Heart left ventricle (tissue), 16 donors: ENCODE data around the gene AMPD3. TPM values are rescaled to one million over a fixed set of nuclear protein-coding genes. Genes with fewer than 3 reads are reported as not detected.
"Not testable (repeated sequence)": the region's sequence is repeated elsewhere in the genome, so short reads cannot be mapped to it uniquely, and the experiment has no call there.

Experiments used
- ATAC-seq, 4 donors: fragments of 200-7000 bp; cut with Tn5 transposase; one replicate each; pipeline ENCODE4 v1.9.1; 2020 to 2022; ENCODE audit warnings: moderate library complexity in 4 of 4, mild to moderate bottlenecking in 3 of 4, moderate number of reproducible peaks in 1 of 4
- DNase-seq, 5 donors: peaks; one replicate each; pipeline ENCODE4 v3.0.0-alpha.2; 2020
- H3K27ac ChIP-seq, 12 donors: fragments of 200-600 bp; sonication (generic) in 4 of 12; one replicate each; pipeline versions ENCODE4 v1.5.0 to v1.8.0; 2016 to 2022; ENCODE audit warnings: mild to moderate bottlenecking in 2 of 12
- H3K27me3 ChIP-seq, 9 donors: fragments of 200-600 bp; sonication (generic) in 2 of 9; one replicate each; pipeline versions ENCODE4 v1.5.1 to v1.8.0; 2016 to 2022; ENCODE audit warnings: mild to moderate bottlenecking in 3 of 9
- H3K36me3 ChIP-seq, 9 donors: fragments of 200-600 bp; sonication (generic) in 2 of 9; one replicate each; pipeline versions ENCODE4 v1.5.0 to v1.8.0; 2018 to 2022; ENCODE audit warnings: mild to moderate bottlenecking in 2 of 9
- H3K4me1 ChIP-seq, 12 donors: fragments of 200-600 bp; sonication (generic) in 4 of 12; one replicate each; pipeline versions ENCODE4 v1.5.0 to v1.8.0; 2016 to 2022; ENCODE audit warnings: mild to moderate bottlenecking in 3 of 12
- H3K4me3 ChIP-seq, 12 donors: fragments of 200-600 bp; sonication (generic) in 4 of 12; one replicate each; pipeline versions ENCODE4 v1.5.0 to v1.8.0; 2017 to 2022; ENCODE audit warnings: mild to moderate bottlenecking in 9 of 12, moderate library complexity in 4 of 12
- H3K9me3 ChIP-seq, 12 donors: fragments of 200-600 bp; sonication (generic) in 4 of 12; one replicate each; pipeline versions ENCODE4 v1.5.0 to v1.8.0; 2016 to 2022; ENCODE audit warnings: mild to moderate bottlenecking in 1 of 12
- CTCF ChIP-seq, 12 donors: fragments of 200-600 bp; sonication (generic) in 4 of 12; IDR thresholded peaks; one replicate each; pipeline versions ENCODE4 v1.5.0 to v1.8.0; 2018 to 2022; ENCODE audit warnings: antibody characterized with exemption in 12 of 12, mild to moderate bottlenecking in 5 of 12
- POLR2A ChIP-seq, 2 donors: fragments of 450-650 bp; IDR thresholded peaks; one replicate each; pipeline ENCODE4 v1.6.1; 2017; ENCODE audit warnings: antibody characterized with exemption in 2 of 2, mild to moderate bottlenecking in 2 of 2, moderate library complexity in 2 of 2
- WGBS, 4 donors: extraction: QIAGEN DNeasy Blood & Tissue Kit in 2 of 4; methylation state at CpG; one replicate each; pipeline versions ENCODE4 v1.1.5 to v1.1.7; 2013 to 2018; 5-methylcytosine and 5-hydroxymethylcytosine counted together
- intact Hi-C, 10 donors: fragments of 100-400 bp; cut with DNase I; formaldehyde crosslinking; loops; one replicate each; pipeline versions ENCODE4 v1.11.1 to v1.14.2; 2022
- polyA plus RNA-seq, 2 donors: library from polyadenylated mRNA; stranded (reverse); fragments of 200-250 nt; gene quantifications; one replicate each; pipeline ENCODE4 v1.2.3, GENCODE V29; 2013
- total RNA-seq, 9 donors: library from RNA; depleted of rRNA in 2 of 9; stranded (reverse); fragments of >200 nt in 2 of 9; fragmentation: NEBNext Ultra II Directional in 3 of 9; extraction: Animal tissue kit (Norgen Biotek cat#: 25700) in 3 of 9; gene quantifications; one replicate each; pipeline versions ENCODE4 v1.1.0 to v1.2.4, GENCODE V29; 2016 to 2023
- donor health status: ischemic (EF 13 %, LVEDD 7.1; RV severe dilation, severe dysfunction).
- donor health status: healthy with polysubstance abuse.
- donor health status: DM: no; HTN: yes; CAD: no.
- donor health status: DM: no; HTN: no; CAD: no.
- donor health status: ischemic (EF 25% LVEDD 6.9; RV normal size, moderate dysfunction).
- donor health status: ischemic (EF 25% LVEDD 5.7; RV mildly dilated, moderate dysfunction).
- donor health status: healthy.
- donor health status: DM: yes; HTN: yes; CAD: no.
- donor health status: ischemic (EF 35%, LVEDD 5.7; RV mildly dilated, moderate dysfunction).
- donor health status: nonischemic (EF 11% LVEDD 7.7; RV severe dilation, severe dysfunction).
- donor health status: DM: yes; HTN: yes; CAD: no.
- donor health status: PGD.
- donor health status: ischemic (EF 29% LVEDD 5.4; RV normal size, mild dysfunction).
- donor health status: nonischemic (EF 23%, LVEDD 6.1; RV moderate dilation, normal function).

Gene AMPD3
- total and polyA plus RNA-seq, 11 donors, result 1.0 to 16.8 (median 2.7) TPM

GRCh38 chr11:10436224-10436623 is 18.8 kb upstream of the AMPD3 start:
- H3K27me3 ChIP-seq, result no peaks in the 10 kb centered on the region
- H3K4me3 ChIP-seq, result no peak overlapping the region
- H3K9me3 ChIP-seq, result peaks cover 0 to 21% (median 0%) of the 10 kb centered on the region in 12 donors
- ATAC-seq, result peak in 2 of 4 donors; percentile 39 to 46
- H3K27ac ChIP-seq, result peak overlapping the region in 1 of 12 donors; percentile 77
- TF ChIP-seq CTCF (IDR thresholded peaks at IDR 0.05), result no peak
- TF ChIP-seq POLR2A (IDR thresholded peaks at IDR 0.05), result no peak
- DNase-seq, result no peak
- H3K4me1 ChIP-seq, result peaks cover 0 to 16% (median 0%) of the 10 kb centered on the region in 12 donors
- H3K36me3 ChIP-seq, result no peaks in the 10 kb centered on the region
- intact Hi-C loops, result no loop called here
- 44 to 65% (median 62%) methylated on average over 1 of the region's 1 CpG for WGBS, 4 donors

GRCh38 chr11:10436683-10437082 is 18.4 kb upstream of the AMPD3 start:
- H3K27ac ChIP-seq, result peak overlapping the region in 1 of 12 donors; percentile 77
- H3K4me3 ChIP-seq, intact Hi-C loops, H3K27me3 ChIP-seq, DNase-seq, H3K36me3 ChIP-seq, ATAC-seq: not testable (repeated sequence)
- WGBS, 4 donors, result 50 to 69% (median 63%) methylated on average over 1 of the region's 1 CpG
- peaks cover 0 to 16% (median 0%) of the 10 kb centered on the region in 12 donors for H3K9me3 ChIP-seq
- peaks cover 0 to 16% (median 0%) of the 10 kb centered on the region in 12 donors for H3K4me1 ChIP-seq

- H3K27me3 ChIP-seq, result no peaks in the 10 kb centered on the region
- TF ChIP-seq CTCF (IDR thresholded peaks at IDR 0.05) (no peak), POLR2A (IDR thresholded peaks at IDR 0.05) (no peak)
- peaks cover 0 to 7% (median 0%) of the 10 kb centered on the region in 12 donors for H3K9me3 ChIP-seq
- peaks cover 0 to 20% (median 0%) of the 10 kb centered on the region in 12 donors for H3K4me1 ChIP-seq
- no peak overlapping the region for H3K27ac ChIP-seq
- no peak overlapping the region for H3K4me3 ChIP-seq
- DNase-seq (no peak), ATAC-seq (no peak)
- H3K36me3 ChIP-seq, result no peaks in the 10 kb centered on the region
- intact Hi-C loops, result no loop called here
Measured at GRCh38 chr11:10438458-10438857, 16.6 kb upstream of the AMPD3 start.

GRCh38 chr11:10439351-10439750 is 15.7 kb upstream of the AMPD3 start:
- H3K27ac ChIP-seq, result no peak overlapping the region
- WGBS, 4 donors, result 79 to 94% (median 91%) methylated on average over 2 of the region's 2 CpGs
- H3K36me3 ChIP-seq, result no peaks in the 10 kb centered on the region
- ATAC-seq (no peak), DNase-seq (no peak)
- TF ChIP-seq POLR2A (IDR thresholded peaks at IDR 0.05) (no peak), CTCF (IDR thresholded peaks at IDR 0.05) (no peak)
- intact Hi-C loops, result no loop called here
- H3K27me3 ChIP-seq, result peaks cover 0 to 2% (median 0%) of the 10 kb centered on the region in 9 donors
- no peak overlapping the region for H3K4me3 ChIP-seq
- peaks cover 0 to 20% (median 0%) of the 10 kb centered on the region in 12 donors for H3K4me1 ChIP-seq
- H3K9me3 ChIP-seq, result peaks cover 0 to 7% (median 0%) of the 10 kb centered on the region in 12 donors

- H3K9me3 ChIP-seq, result peaks cover 0 to 3% (median 0%) of the 10 kb centered on the region in 12 donors
- peaks cover 0 to 24% (median 0%) of the 10 kb centered on the region in 12 donors for H3K4me1 ChIP-seq
- no peak for DNase-seq
- no peak for TF ChIP-seq CTCF (IDR thresholded peaks at IDR 0.05)
- 74 to 95% (median 92%) methylated on average over 6 of the region's 6 CpGs for WGBS, 4 donors
- no peak overlapping the region for H3K4me3 ChIP-seq
- no peak overlapping the region for H3K27ac ChIP-seq
- no peaks in the 10 kb centered on the region for H3K36me3 ChIP-seq
- ATAC-seq, result no peak
- intact Hi-C loops, result no loop called here
- H3K27me3 ChIP-seq, result peaks cover 0 to 4% (median 0%) of the 10 kb centered on the region in 9 donors
Measured at GRCh38 chr11:10439924-10440323, 15.1 kb upstream of the AMPD3 start.
